Transverse colon (tissue), 3 donors: Measurements from ENCODE around the gene PLXNA2.

Source experiments
- EP300 ChIP-seq: sonication (generic); formaldehyde crosslinking; IDR thresholded peaks from one replicate; pipeline ENCODE4 v1.6.1; 2017; ENCODE audit warnings: antibody characterized with exemption, low read depth
- POLR2A ChIP-seq: fragments of 450-650 bp; IDR thresholded peaks from one replicate; pipeline ENCODE4 v1.6.1; 2016; ENCODE audit warnings: antibody characterized with exemption, mild to moderate bottlenecking, moderate library complexity
- TF ChIP-seq, protein P1 (sequence below), 5 experiments: fragments of 200-600 bp in 3 of 5; fragments of 450-650 bp in 2 of 5; sonication (generic) in 3 of 5; IDR thresholded peaks; 1 replicate in 2 of 5; 2 replicates in 3 of 5; pipeline ENCODE4 v1.5.1; 2016 to 2017; ENCODE audit warnings: antibody characterized with exemption in 5 of 5, inconsistent platforms in 3 of 5, mild to moderate bottlenecking in 2 of 5, moderate library complexity in 1 of 5

DNA sequence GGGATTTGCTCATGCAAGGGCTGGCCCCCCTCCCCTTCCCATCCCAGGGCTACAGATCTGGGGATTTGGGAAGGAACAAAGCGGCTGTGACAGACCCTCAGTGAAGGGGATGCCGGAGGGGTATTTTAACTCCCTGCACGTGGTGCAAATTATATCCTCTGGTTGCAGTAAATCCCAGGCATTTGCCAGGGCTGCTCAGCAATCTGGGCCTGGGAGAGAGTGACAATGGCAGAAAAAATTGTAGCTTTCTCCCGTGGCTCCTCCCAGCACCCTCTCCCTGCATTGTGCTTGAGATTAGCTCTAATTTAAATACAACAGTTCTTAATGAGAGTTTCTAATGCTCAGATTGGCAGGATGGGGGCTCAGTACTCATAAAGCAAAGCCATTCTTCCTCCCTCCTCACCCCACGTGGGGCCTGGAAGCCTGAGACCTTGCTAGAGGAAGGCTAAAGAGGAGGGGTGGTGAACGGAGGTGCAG is 203.3 kb downstream of the PLXNA2 start:
- no peak for TF ChIP-seq POLR2A
- TF ChIP-seq, protein P1, sequence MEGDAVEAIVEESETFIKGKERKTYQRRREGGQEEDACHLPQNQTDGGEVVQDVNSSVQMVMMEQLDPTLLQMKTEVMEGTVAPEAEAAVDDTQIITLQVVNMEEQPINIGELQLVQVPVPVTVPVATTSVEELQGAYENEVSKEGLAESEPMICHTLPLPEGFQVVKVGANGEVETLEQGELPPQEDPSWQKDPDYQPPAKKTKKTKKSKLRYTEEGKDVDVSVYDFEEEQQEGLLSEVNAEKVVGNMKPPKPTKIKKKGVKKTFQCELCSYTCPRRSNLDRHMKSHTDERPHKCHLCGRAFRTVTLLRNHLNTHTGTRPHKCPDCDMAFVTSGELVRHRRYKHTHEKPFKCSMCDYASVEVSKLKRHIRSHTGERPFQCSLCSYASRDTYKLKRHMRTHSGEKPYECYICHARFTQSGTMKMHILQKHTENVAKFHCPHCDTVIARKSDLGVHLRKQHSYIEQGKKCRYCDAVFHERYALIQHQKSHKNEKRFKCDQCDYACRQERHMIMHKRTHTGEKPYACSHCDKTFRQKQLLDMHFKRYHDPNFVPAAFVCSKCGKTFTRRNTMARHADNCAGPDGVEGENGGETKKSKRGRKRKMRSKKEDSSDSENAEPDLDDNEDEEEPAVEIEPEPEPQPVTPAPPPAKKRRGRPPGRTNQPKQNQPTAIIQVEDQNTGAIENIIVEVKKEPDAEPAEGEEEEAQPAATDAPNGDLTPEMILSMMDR (IDR thresholded peaks at IDR 0.05), result no peak
- no peak for TF ChIP-seq EP300
